Kidney epithelial cell (primary cell): ENCODE data around the gene ACAD10. TPM values are rescaled to one million over a fixed set of nuclear protein-coding genes. Genes with fewer than 3 reads are reported as not detected.
"Not testable (repeated sequence)": the region's sequence is repeated elsewhere in the genome, so short reads cannot be mapped to it uniquely, and the experiment has no call there.

Source experiments
- DNase-seq: peaks from one replicate; pipeline ENCODE4 v3.0.0-alpha.2; 2010; ENCODE audit warnings: low read depth
- H3K27me3 ChIP-seq: 2 replicates; pipeline ENCODE4 v1.6.0; 2011; ENCODE audit warnings: low read length; ENCODE audit not compliant: control insufficient read depth, insufficient read depth
- H3K36me3 ChIP-seq: 2 replicates; pipeline ENCODE4 v1.5.1; 2011; ENCODE audit warnings: low read length; ENCODE audit not compliant: control insufficient read depth, insufficient read depth
- H3K4me3 ChIP-seq: 2 replicates; pipeline ENCODE4 v1.5.1; 2011; ENCODE audit warnings: low read depth, mild to moderate bottlenecking, control low read depth, low read length
- CTCF ChIP-seq: IDR thresholded peaks from 2 replicates; pipeline ENCODE4 v1.5.1; 2011; ENCODE audit warnings: mild to moderate bottlenecking, moderate library complexity, low read length, control low read depth, inconsistent platforms; ENCODE audit not compliant: insufficient read depth, poor library complexity, severe bottlenecking
- total RNA-seq: library from RNA; depleted of rRNA; stranded (reverse); fragments of >200 nt; gene quantifications from 2 replicates; pipeline ENCODE4 v1.2.3, GENCODE V29; 2015

The ACAD10 gene
- total RNA-seq, 1 donor from 2014 or later: 41.2 TPM

- no peaks in the 10 kb centered on the region for H3K36me3 ChIP-seq
- no peaks in the 10 kb centered on the region for H3K27me3 ChIP-seq
- H3K4me3 ChIP-seq: no peak overlapping the region
- TF ChIP-seq CTCF: no peak
- no peak for DNase-seq
These were observed 8.7 kb upstream of the ACAD10 start for GRCh38 chr12:111677186-111677585.

GRCh38 chr12:111684485-111685198 is 1.2 kb upstream of the ACAD10 start:
- DNase-seq, H3K27me3 ChIP-seq, H3K36me3 ChIP-seq: not testable (repeated sequence)
- H3K4me3 ChIP-seq: peak overlapping the region; percentile 71

- Histone ChIP-seq H3K27me3 (no peaks in the 10 kb centered on the region), H3K4me3 (peak overlapping the region; percentile 71), H3K36me3 (no peaks in the 10 kb centered on the region)
- no peak for TF ChIP-seq CTCF
- DNase-seq: no peak
These were observed 487 bp upstream of the ACAD10 start for GRCh38 chr12:111685322-111685810.

GRCh38 chr12:111686574-111687105 is 787 bp downstream of the ACAD10 start:
- no peak for TF ChIP-seq CTCF
- Histone ChIP-seq H3K36me3 (no peaks in the 10 kb centered on the region), H3K4me3 (peak overlapping the region; percentile 71), H3K27me3 (no peaks in the 10 kb centered on the region)
- DNase-seq: no peak

GRCh38 chr12:111687255-111687654 is 1.4 kb downstream of the ACAD10 start:
- DNase-seq: no peak
- Histone ChIP-seq H3K4me3 (no peak overlapping the region), H3K27me3 (no peaks in the 10 kb centered on the region), H3K36me3 (no peaks in the 10 kb centered on the region)
- peak; percentile 4 for TF ChIP-seq CTCF

GRCh38 chr12:111687952-111688351 is 2.1 kb downstream of the ACAD10 start:
- DNase-seq: no peak
- H3K4me3 ChIP-seq: no peak overlapping the region
- H3K36me3 ChIP-seq: no peaks in the 10 kb centered on the region
- TF ChIP-seq CTCF: no peak
- H3K27me3 ChIP-seq: no peaks in the 10 kb centered on the region
